ENCODE measurements around the gene EXOC6B. TPM values are rescaled to one million over a fixed set of nuclear protein-coding genes. Genes with fewer than 3 reads are reported as not detected.
"Not testable (repeated sequence)": the region's sequence is repeated elsewhere in the genome, so short reads cannot be mapped to it uniquely, and the experiment has no call there.

The EXOC6B gene
- total RNA-seq, 1 donor = 9.0 TPM

DNA sequence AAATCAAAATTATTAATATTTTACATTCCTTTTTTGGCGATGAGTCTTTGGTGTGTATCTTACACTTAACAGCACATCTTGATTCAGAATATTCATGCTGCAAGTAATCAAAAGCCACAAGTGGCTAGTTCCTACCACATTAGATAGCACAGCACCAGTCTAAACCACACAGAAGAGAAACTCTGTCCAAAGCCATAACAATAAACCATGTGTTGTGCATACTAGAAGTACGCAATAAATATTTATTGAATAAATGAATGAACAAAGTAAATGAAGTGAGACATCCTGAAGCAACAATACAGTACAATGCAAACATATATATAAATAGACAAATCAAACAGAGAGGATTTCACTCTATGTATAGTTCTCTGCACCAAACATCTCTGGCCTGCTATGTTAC, 287.3 kb downstream of the EXOC6B start:
- Histone ChIP-seq H3K4me1 (ENCODE audit: insufficient read depth, low read length) (no peaks in the 10 kb centered on the region), H3K4me3 (ENCODE audit: low read length) (no peak overlapping the region), H3K27me3 (ENCODE audit: insufficient read depth, low read length) (no peaks in the 10 kb centered on the region), H3K9me3 (ENCODE audit: low read depth, low read length) (no peaks in the 10 kb centered on the region)

DNA sequence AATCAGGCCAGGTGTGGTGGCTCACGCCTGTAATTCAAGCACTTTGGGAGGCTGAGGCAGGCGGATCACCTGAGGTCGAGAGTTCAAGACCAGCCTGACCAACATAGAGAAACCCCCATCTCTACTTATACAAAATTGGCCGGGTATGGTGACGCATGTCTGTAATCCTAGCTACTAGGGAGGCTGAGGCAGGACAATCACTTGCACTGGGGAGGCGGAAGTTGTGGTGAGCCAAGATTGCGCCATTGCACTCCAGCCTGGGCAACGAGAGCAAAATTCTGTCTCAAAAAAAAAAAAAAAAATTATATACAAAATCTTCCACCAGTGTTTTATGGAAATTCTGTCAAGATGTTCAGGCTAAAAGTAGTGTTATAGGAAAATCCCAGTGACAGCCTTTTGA, 290.2 kb downstream of the EXOC6B start:
- H3K4me3 ChIP-seq (ENCODE audit: low read length); H3K9me3 ChIP-seq (ENCODE audit: low read depth, low read length); H3K4me1 ChIP-seq (ENCODE audit: insufficient read depth, low read length); H3K27me3 ChIP-seq (ENCODE audit: insufficient read depth, low read length): not testable (repeated sequence)

DNA sequence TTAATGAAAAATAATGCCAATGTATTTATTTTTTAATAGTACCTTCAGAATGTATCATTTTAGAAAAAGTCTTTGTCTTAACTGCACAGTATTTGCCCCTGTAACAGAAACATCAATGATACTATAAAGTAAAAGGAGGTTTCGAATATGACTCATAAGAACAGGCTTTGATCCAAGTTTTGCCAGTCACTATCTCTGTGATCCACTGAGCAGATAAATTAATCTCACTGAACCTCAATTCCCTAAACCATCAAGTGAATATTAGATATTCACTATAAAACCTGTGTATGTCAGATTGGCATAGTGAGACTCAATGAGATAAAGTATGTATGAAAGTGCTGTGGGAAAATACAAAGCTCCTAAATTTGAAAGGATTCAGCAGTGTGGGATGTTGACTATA, 292.1 kb downstream of the EXOC6B start:
- no peaks in the 10 kb centered on the region for H3K27me3 ChIP-seq (ENCODE audit: insufficient read depth, low read length)
- no peak overlapping the region for H3K4me3 ChIP-seq (ENCODE audit: low read length)
- H3K4me1 ChIP-seq (ENCODE audit: insufficient read depth, low read length) = no peaks in the 10 kb centered on the region
- no peaks in the 10 kb centered on the region for H3K9me3 ChIP-seq (ENCODE audit: low read depth, low read length)

DNA sequence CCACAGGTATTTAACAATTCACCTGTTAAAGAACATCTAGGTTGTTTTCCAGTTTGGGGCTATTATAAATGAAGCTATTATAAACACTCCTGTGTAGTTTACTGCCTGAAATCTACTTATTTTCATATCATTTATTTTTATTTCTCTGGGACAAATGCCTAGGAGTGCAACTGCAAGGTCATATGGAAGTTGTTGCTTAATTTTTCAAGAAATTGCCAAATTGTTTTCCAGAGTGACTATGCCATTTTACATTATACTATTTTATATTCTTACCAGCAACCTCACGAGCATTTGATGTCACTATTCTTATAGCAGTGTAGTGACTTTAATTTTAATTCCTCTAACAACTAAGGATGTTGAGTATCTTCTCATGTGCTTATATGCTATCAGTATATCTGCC, 298.4 kb downstream of the EXOC6B start:
- H3K4me3 ChIP-seq (ENCODE audit: low read length) = no peak overlapping the region
- H3K4me1 ChIP-seq (ENCODE audit: insufficient read depth, low read length) = no peaks in the 10 kb centered on the region
- no peaks in the 10 kb centered on the region for H3K9me3 ChIP-seq (ENCODE audit: low read depth, low read length)
- H3K27me3 ChIP-seq (ENCODE audit: insufficient read depth, low read length) = no peaks in the 10 kb centered on the region

DNA sequence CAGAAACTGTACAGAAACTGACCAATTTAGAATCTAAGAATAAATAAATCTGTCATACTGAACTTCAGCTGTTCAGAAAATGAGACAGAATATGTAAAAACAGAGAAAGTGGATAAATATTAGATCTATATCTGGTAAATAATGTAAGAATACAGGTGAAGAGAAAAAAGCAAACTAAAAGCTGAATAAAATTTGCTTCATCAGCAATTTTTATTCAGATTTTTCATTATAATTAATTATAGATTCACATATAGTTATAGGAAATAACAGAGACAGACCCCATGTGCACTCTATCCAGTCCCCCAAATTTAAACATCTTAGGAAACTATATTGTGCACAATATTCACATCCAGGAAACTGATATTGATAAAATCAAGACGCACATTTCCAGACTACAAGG, 299.2 kb downstream of the EXOC6B start:
- Histone ChIP-seq H3K27me3 (ENCODE audit: insufficient read depth, low read length) (no peaks in the 10 kb centered on the region), H3K9me3 (ENCODE audit: low read depth, low read length) (no peaks in the 10 kb centered on the region), H3K4me1 (ENCODE audit: insufficient read depth, low read length) (no peaks in the 10 kb centered on the region), H3K4me3 (ENCODE audit: low read length) (no peak overlapping the region)

DNA sequence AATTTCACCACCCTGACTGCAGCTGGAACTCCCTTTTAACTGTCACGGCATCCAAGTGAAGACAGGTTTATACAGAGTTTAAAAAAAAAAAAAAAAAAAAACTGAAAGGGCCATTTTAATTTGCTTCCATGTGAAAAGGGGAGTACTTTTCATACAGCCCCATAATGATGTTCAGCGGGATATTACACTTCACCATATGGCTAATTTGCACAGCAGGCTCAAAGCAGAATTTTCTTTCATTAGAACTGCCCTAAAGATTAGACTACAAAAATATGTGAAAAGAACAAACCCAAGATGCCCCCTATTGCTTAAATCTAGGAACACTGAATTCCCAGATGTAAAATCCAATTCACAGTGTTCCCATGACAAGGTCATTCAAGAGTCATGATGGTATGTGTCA, 301.8 kb downstream of the EXOC6B start:
- no peaks in the 10 kb centered on the region for H3K4me1 ChIP-seq (ENCODE audit: insufficient read depth, low read length)
- no peaks in the 10 kb centered on the region for H3K9me3 ChIP-seq (ENCODE audit: low read depth, low read length)
- no peaks in the 10 kb centered on the region for H3K27me3 ChIP-seq (ENCODE audit: insufficient read depth, low read length)
- H3K4me3 ChIP-seq (ENCODE audit: low read length) = no peak overlapping the region

DNA sequence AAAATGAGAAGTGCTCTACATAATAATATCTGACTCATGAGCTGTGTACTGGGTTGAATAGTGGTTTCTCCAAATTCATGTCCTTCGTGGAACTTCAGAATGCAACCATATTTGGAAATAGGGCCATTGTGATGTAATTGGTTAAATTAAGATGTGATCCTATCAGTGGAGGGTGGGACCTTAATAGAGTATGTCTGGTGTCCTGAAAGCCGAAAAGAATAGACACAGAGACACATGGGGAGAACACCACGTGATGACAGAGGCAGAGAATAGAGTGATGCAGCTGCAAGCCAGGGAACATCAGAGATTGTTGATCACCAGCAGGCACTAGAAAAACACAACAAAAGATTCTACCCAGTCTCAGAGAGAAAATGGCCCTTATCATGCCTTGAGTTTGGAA, 310.1 kb downstream of the EXOC6B start:
- Histone ChIP-seq H3K9me3 (ENCODE audit: low read depth, low read length) (no peaks in the 10 kb centered on the region), H3K4me1 (ENCODE audit: insufficient read depth, low read length) (no peaks in the 10 kb centered on the region), H3K27me3 (ENCODE audit: insufficient read depth, low read length) (no peaks in the 10 kb centered on the region), H3K4me3 (ENCODE audit: low read length) (no peak overlapping the region)

DNA sequence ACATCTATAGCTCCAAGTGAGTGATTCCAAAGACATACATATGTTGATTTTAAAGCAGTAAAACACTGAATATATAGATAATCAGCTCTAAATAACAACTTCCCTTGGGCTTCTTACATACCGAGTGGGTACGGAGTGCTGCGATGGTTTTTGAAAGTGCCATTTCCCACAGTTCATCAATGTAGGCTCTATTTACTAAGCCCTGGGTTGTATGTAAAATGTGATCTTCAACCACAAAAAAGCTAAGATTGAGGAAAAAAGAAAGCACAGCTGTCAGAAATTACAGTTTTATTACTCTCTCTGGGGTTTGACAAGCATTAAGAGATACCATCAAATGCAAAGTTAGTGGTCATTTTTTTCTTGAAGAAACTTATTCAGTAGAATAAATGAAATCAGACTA, 312.8 kb downstream of the EXOC6B start:
- Histone ChIP-seq H3K4me3 (ENCODE audit: low read length) (no peak overlapping the region), H3K9me3 (ENCODE audit: low read depth, low read length) (no peaks in the 10 kb centered on the region), H3K4me1 (ENCODE audit: insufficient read depth, low read length) (no peaks in the 10 kb centered on the region), H3K27me3 (ENCODE audit: insufficient read depth, low read length) (no peaks in the 10 kb centered on the region)

DNA sequence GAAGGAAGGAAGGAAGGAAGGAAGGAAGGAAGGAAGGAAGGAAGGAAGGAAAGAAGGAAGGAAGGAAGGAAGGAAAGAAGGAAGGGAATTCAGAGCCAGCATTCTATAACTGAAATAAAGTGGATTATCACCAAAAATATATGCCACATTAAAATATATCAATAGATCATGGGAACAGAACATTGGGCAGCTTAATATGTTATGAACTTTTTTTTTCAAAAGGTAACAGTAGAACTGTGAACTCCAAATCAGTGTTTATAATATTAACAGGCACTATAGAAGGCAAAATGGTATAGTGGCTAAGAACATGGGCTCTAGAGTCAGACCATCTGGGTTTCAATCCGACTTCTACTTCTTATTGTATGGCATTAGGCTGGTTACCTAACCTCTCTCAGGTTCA, 313.5 kb downstream of the EXOC6B start:
- Histone ChIP-seq H3K4me3 (ENCODE audit: low read length) (no peak overlapping the region), H3K9me3 (ENCODE audit: low read depth, low read length) (no peaks in the 10 kb centered on the region), H3K4me1 (ENCODE audit: insufficient read depth, low read length) (no peaks in the 10 kb centered on the region), H3K27me3 (ENCODE audit: insufficient read depth, low read length) (no peaks in the 10 kb centered on the region)

DNA sequence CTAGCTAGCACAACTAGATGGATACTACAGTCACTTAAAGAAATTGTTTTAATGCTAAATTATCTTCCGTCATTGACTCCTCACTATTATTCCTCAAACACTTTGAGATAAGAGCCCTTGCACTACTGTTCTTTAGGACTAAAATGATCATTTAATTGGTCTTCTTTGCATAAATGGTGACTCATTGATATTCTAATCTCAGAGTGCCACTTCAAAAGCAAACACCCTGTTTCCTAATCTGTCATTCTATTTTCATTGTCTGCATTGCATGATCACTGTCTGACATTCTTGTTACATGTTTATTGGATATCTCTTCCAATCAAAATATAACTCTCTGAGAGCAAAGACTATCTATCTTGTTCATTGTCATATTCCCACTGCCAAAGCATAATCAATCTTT, 313.9 kb downstream of the EXOC6B start:
- no peaks in the 10 kb centered on the region for H3K4me1 ChIP-seq (ENCODE audit: insufficient read depth, low read length)
- H3K4me3 ChIP-seq (ENCODE audit: low read length) = no peak overlapping the region
- H3K9me3 ChIP-seq (ENCODE audit: low read depth, low read length) = no peaks in the 10 kb centered on the region
- H3K27me3 ChIP-seq (ENCODE audit: insufficient read depth, low read length) = no peaks in the 10 kb centered on the region

DNA sequence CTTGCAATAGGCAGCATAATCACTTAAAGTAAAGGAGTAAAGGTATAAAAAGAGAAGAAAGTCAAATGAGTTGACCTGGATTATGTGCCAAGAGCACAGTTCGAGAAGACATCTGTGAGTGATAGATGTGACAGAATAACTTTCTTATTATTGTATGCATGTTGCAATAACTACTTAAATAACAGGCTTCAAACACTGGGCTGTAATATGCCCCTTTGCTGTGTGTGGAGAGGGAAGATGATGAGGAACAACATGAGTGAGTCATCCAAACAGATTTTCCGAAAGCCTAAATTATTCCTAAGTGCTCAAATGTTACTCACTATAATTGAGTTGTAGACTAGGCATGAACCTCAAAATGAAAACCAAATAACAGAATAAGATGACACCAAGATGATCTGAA, 328.1 kb downstream of the EXOC6B start:
- H3K9me3 ChIP-seq (ENCODE audit: low read depth, low read length) = no peaks in the 10 kb centered on the region
- H3K4me1 ChIP-seq (ENCODE audit: insufficient read depth, low read length) = no peaks in the 10 kb centered on the region
- no peaks in the 10 kb centered on the region for H3K27me3 ChIP-seq (ENCODE audit: insufficient read depth, low read length)
- H3K4me3 ChIP-seq (ENCODE audit: low read length) = no peak overlapping the region

DNA sequence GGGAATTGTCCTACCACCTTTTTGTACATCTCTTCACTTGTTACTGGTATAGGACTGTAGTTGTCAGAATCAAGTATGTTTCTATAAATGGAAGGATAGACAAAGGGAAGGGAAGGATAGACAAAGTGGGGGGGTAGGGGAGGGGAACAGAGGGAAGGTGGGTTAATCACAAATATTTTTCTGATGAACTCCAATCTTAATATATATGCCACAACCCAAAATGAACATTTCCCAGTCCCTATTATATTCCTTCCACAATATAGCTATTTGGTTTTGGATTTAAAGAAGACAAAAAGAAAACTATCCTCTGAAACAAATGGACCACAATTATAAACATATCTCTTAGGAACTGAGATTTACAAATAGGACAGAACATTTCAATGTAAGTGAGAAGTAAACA, 329.4 kb downstream of the EXOC6B start:
- Histone ChIP-seq H3K4me3 (ENCODE audit: low read length) (no peak overlapping the region), H3K27me3 (ENCODE audit: insufficient read depth, low read length) (no peaks in the 10 kb centered on the region), H3K4me1 (ENCODE audit: insufficient read depth, low read length) (no peaks in the 10 kb centered on the region), H3K9me3 (ENCODE audit: low read depth, low read length) (no peaks in the 10 kb centered on the region)

DNA sequence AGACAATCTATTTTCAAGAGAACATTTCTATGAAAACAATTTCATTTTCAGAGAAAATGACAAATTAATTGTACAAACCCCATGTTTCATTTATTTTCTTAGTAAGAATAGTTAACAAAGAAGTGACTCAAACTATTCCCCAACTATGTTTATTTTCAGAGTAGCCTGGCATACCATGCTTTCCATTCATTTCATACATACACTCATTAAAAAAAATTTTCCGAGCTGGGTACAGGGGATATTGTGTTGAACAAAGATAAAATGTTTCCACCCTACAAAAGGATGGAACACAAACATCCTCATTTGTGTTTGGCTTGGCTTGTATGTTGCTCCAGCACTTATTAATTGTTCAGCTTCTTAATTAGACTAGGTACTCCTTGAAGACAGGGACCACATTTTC, 331.4 kb downstream of the EXOC6B start:
- H3K27me3 ChIP-seq (ENCODE audit: insufficient read depth, low read length) = no peaks in the 10 kb centered on the region
- no peak overlapping the region for H3K4me3 ChIP-seq (ENCODE audit: low read length)
- H3K9me3 ChIP-seq (ENCODE audit: low read depth, low read length) = no peaks in the 10 kb centered on the region
- H3K4me1 ChIP-seq (ENCODE audit: insufficient read depth, low read length) = no peaks in the 10 kb centered on the region

DNA sequence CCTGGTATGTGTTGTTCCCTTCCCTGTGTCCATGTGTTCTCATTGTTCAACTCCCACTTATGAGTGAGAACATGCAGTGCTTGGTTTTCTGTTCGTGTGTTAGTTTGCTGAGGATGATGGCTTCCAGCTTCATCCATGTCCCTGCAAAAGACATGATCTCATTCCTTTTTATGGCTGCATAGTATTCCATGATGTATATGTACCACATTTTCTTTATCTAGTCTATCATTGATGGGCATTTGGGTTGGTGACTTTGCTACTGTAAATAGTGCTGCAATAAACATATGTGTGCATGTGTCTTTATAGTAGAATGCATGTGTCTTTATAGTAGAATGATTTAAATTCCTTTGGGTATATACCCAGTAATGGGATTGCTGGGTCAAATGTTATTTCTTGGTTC, 341.2 kb downstream of the EXOC6B start:
- not testable (repeated sequence) for H3K27me3 ChIP-seq (ENCODE audit: insufficient read depth, low read length); H3K9me3 ChIP-seq (ENCODE audit: low read depth, low read length); H3K4me1 ChIP-seq (ENCODE audit: insufficient read depth, low read length); H3K4me3 ChIP-seq (ENCODE audit: low read length)

DNA sequence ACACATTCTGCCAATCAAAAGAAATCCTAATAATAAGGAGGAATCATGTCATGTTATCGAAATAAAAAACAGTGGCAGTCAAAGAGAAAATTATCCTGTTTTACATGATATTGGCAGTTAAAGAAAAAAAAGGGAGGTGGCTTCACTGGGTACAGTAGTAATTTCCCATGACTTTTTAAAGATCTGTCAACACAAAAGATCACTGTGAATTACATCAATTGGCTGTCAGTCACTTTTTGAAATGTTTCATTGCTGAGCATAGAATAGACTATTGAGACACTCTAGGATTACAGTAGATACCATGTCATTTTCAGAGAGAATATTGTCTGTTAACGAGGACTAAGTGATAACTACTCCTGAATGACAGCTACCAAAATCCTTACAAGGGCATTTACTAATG, 342.5 kb downstream of the EXOC6B start:
- Histone ChIP-seq H3K4me3 (ENCODE audit: low read length) (no peak overlapping the region), H3K27me3 (ENCODE audit: insufficient read depth, low read length) (no peaks in the 10 kb centered on the region), H3K9me3 (ENCODE audit: low read depth, low read length) (no peaks in the 10 kb centered on the region), H3K4me1 (ENCODE audit: insufficient read depth, low read length) (no peaks in the 10 kb centered on the region)

DNA sequence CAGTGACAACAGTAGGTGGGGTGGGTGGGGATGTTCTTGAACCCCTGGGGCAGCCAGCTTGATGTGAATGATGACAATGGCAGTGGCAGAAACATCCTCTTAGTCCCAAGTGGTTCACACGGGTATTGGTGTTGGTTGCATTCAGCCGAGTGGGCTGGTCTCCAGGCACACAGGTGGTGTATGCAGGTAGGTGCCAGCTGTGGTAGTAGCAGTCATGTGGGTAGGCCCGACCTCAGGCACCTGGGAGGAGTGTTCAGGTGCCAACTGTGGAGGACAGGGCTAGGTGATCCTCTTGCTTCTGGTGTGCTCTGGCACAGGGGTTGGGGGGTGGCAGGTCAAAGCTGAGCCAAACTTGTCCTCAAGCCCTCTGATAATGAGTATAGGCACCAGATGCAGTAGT, 350.6 kb downstream of the EXOC6B start:
- peaks cover 25% of the 10 kb centered on the region for H3K9me3 ChIP-seq (ENCODE audit: low read depth, low read length)
- no peaks in the 10 kb centered on the region for H3K27me3 ChIP-seq (ENCODE audit: insufficient read depth, low read length)
- no peaks in the 10 kb centered on the region for H3K4me1 ChIP-seq (ENCODE audit: insufficient read depth, low read length)
- H3K4me3 ChIP-seq (ENCODE audit: low read length) = no peak overlapping the region

Measured in mononuclear cell (primary cell).